IMR-90 (cell line): ENCODE results near the gene PDZD8. TPM values are rescaled to one million over a fixed set of nuclear protein-coding genes. Genes with fewer than 3 reads are reported as not detected.

Source experiments
- ATAC-seq: fragments of 200-7000 bp; cut with Tn5 transposase; 2 replicates; pipeline ENCODE4 v1.9.1; 2020; ENCODE audit warnings: low read depth, mild to moderate bottlenecking, moderate library complexity
- BruUV-seq: library from RNA; stranded (reverse); fragments of 400-500 nt; replicated peaks from 2 replicates; lab custom pipeline; 2021; lab: Mats Ljungman, UMichigan
- CTCF ChIA-PET: fragments of 300-600 bp; formaldehyde crosslinking; extraction: SDS; loops from one replicate; lab custom pipeline; 2021; ENCODE audit warnings: antibody characterized with exemption; lab: Yijun Ruan, JAX
- POLR2A ChIA-PET: fragments of 300-600 bp; sonication (Branson Sonifier 250); formaldehyde crosslinking; loops from one replicate; lab custom pipeline; 2022; ENCODE audit warnings: antibody characterized with exemption; ENCODE audit not compliant: unreplicated experiment; lab: Charles Lee
- DNase-seq: peaks from one replicate; pipeline ENCODE4 v3.0.0; 2013
- H2AFZ ChIP-seq: replicated peaks from 2 replicates; pipeline ENCODE3; 2013; ENCODE audit warnings: low read length, mild to moderate bottlenecking; ENCODE audit not compliant: poor library complexity
- H2AK5ac ChIP-seq: 2 replicates; pipeline ENCODE4 v1.6.1; 2013; ENCODE audit warnings: low read depth, low read length, inconsistent platforms
- H2AK9ac ChIP-seq: replicated peaks from 2 replicates; pipeline ENCODE3; 2013; ENCODE audit warnings: mild to moderate bottlenecking, low read depth, low read length, moderate library complexity; ENCODE audit not compliant: poor library complexity
- H2BK120ac ChIP-seq: 2 replicates; pipeline ENCODE4 v1.6.1; 2013; ENCODE audit warnings: low read depth, low read length, inconsistent platforms
- H2BK15ac ChIP-seq: 3 replicates; pipeline ENCODE4 v1.6.1; 2013; ENCODE audit warnings: low read depth, low read length, inconsistent platforms
- H2BK20ac ChIP-seq: 2 replicates; pipeline ENCODE4 v1.6.1; 2013; ENCODE audit warnings: low read depth, mild to moderate bottlenecking, inconsistent platforms, low read length, moderate library complexity
- H2BK5ac ChIP-seq: 2 replicates; pipeline ENCODE4 v1.6.1; 2013; ENCODE audit warnings: mild to moderate bottlenecking, low read depth, low read length, inconsistent platforms; ENCODE audit not compliant: poor library complexity, severe bottlenecking
- H3K14ac ChIP-seq: replicated peaks from 2 replicates; pipeline ENCODE4 v1.6.1; 2013; ENCODE audit warnings: low read depth, low read length, inconsistent platforms
- H3K18ac ChIP-seq: 2 replicates; pipeline ENCODE4 v1.6.1; 2013; ENCODE audit warnings: low read depth, low read length, control low read depth
- H3K23ac ChIP-seq: 2 replicates; pipeline ENCODE4 v1.6.1; 2013; ENCODE audit warnings: low read depth, low read length, inconsistent platforms
- H3K27ac ChIP-seq: 2 replicates; pipeline ENCODE4 v1.5.1; 2013; ENCODE audit warnings: mild to moderate bottlenecking, control low read depth, low read length; ENCODE audit not compliant: insufficient read depth
- H3K27me3 ChIP-seq: 2 replicates; pipeline ENCODE4 v1.6.1; 2013; ENCODE audit warnings: low read length; ENCODE audit not compliant: control insufficient read depth, insufficient read depth
- H3K36me3 ChIP-seq: 2 replicates; pipeline ENCODE4 v1.6.1; 2013; ENCODE audit warnings: low read length, mixed read lengths; ENCODE audit not compliant: control insufficient read depth, insufficient read depth
- H3K4ac ChIP-seq: 2 replicates; pipeline ENCODE4 v1.6.1; 2013; ENCODE audit warnings: low read depth, low read length, inconsistent platforms
- H3K4me1 ChIP-seq: 2 replicates; pipeline ENCODE4 v1.6.1; 2013; ENCODE audit warnings: low read length, mixed read lengths; ENCODE audit not compliant: control insufficient read depth, insufficient read depth
- H3K4me2 ChIP-seq: 2 replicates; pipeline ENCODE4 v1.6.1; 2013; ENCODE audit warnings: low read depth, mild to moderate bottlenecking, control low read depth, low read length, moderate library complexity
- H3K4me3 ChIP-seq: 2 replicates; pipeline ENCODE4 v1.5.1; 2013; ENCODE audit warnings: low read depth, mild to moderate bottlenecking, control low read depth, low read length, moderate library complexity; ENCODE audit not compliant: insufficient read depth
- H3K56ac ChIP-seq: 2 replicates; pipeline ENCODE4 v1.6.1; 2013; ENCODE audit warnings: low read length, inconsistent platforms; ENCODE audit not compliant: insufficient read depth; ENCODE audit errors: extremely low read depth
- H3K79me1 ChIP-seq, 2 experiments: 2 replicates each; pipeline ENCODE4 v1.6.1; 2013; ENCODE audit warnings: low read length in 2 of 2, inconsistent platforms in 1 of 2, low read depth in 1 of 2
- H3K9ac ChIP-seq: 2 replicates; pipeline ENCODE4 v1.6.1; 2013; ENCODE audit warnings: low read depth, low read length, control low read depth
- H3K9me1 ChIP-seq: 2 replicates; pipeline ENCODE4 v1.6.1; 2013; ENCODE audit warnings: low read length, inconsistent platforms; ENCODE audit not compliant: insufficient read depth
- H3K9me3 ChIP-seq: 2 replicates; pipeline ENCODE4 v1.6.1; 2013; ENCODE audit warnings: low read length; ENCODE audit not compliant: control insufficient read depth, insufficient read depth
- H4K20me1 ChIP-seq: 2 replicates; pipeline ENCODE4 v1.6.1; 2013; ENCODE audit warnings: low read length, inconsistent platforms; ENCODE audit not compliant: insufficient read depth
- H4K5ac ChIP-seq: 2 replicates; pipeline ENCODE4 v1.6.1; 2013; ENCODE audit warnings: mild to moderate bottlenecking, low read depth, low read length, control low read depth
- H4K8ac ChIP-seq, 2 experiments: 2 replicates each; pipeline ENCODE4 v1.6.1; 2013; ENCODE audit warnings: low read depth in 2 of 2, low read length in 2 of 2, control low read depth in 1 of 2, inconsistent platforms in 1 of 2
- H4K91ac ChIP-seq: 2 replicates; pipeline ENCODE4 v1.6.1; 2013; ENCODE audit warnings: low read depth, low read length, inconsistent platforms; ENCODE audit not compliant: insufficient read depth
- CHD1 ChIP-seq: IDR thresholded peaks from 2 replicates; pipeline ENCODE4 v1.6.1; 2012; ENCODE audit warnings: low read depth, low read length, improper control_type of control experiment
- MAFK ChIP-seq: IDR thresholded peaks from 2 replicates; pipeline ENCODE4 v1.6.1; 2012; ENCODE audit warnings: low read depth, low read length, improper control_type of control experiment
- MAZ ChIP-seq: IDR thresholded peaks from 2 replicates; pipeline ENCODE4 v1.6.1; 2012; ENCODE audit warnings: low read depth, mild to moderate bottlenecking, low read length, improper control_type of control experiment, moderate library complexity, borderline replicate concordance
- MXI1 ChIP-seq: IDR thresholded peaks from 2 replicates; pipeline ENCODE4 v1.6.1; 2012; ENCODE audit warnings: low read depth, mild to moderate bottlenecking, low read length, moderate library complexity, borderline replicate concordance
- RFX5 ChIP-seq: IDR thresholded peaks from 2 replicates; pipeline ENCODE4 v1.8.0; 2012; ENCODE audit warnings: low read depth, mild to moderate bottlenecking, low read length, moderate library complexity
- SMC3 ChIP-seq: fragments of 150-350 bp; IDR thresholded peaks from 2 replicates; pipeline ENCODE4 v1.6.1; 2016; ENCODE audit warnings: low read depth, mild to moderate bottlenecking, antibody characterized with exemption, low read length, moderate library complexity
- WGBS, 2 experiments: methylation state at CpG; one replicate each; pipeline versions ENCODE4 v1.1.5 to v1.1.7; 2013; ENCODE audit warnings: missing lambda C conversion rate in 2 of 2; ENCODE audit not compliant: insufficient read length in 1 of 2; ENCODE audit errors: extremely low coverage in 2 of 2; 5-methylcytosine and 5-hydroxymethylcytosine counted together
- dilution Hi-C: fragments of 300-500 bp; cut with HindIII; formaldehyde crosslinking; loops from one replicate; pipeline ENCODE4 v1.14.3; 2018; ENCODE audit warnings: low sequenced_read_pairs; ENCODE audit not compliant: unreplicated experiment
- in situ Hi-C: fragments of 300-500 bp; cut with MboI; formaldehyde crosslinking; loops from 3 replicates; pipeline ENCODE4 v1.14.3; 2019; ENCODE audit warnings: low sequenced_read_pairs, inconsistent platforms, mixed read lengths
- intact Hi-C: fragments of 100-400 bp; cut with micrococcal nuclease; formaldehyde crosslinking; loops from 2 replicates; pipeline ENCODE4 v1.10.0; 2022
- polyA plus RNA-seq, 3 experiments: library from polyadenylated mRNA; depleted of rRNA; stranded (reverse); fragments of >200 nt; gene quantifications; 2 replicates each; pipeline ENCODE4 v1.2.3, GENCODE V29; 2012; ENCODE audit warnings: low replicate concordance in 1 of 3
- total RNA-seq: library from RNA; depleted of rRNA; stranded (reverse); fragments of >200 nt; gene quantifications from 2 replicates; pipeline ENCODE4 v1.2.3, GENCODE V29; 2012
- TF ChIP-seq, protein P1 (sequence below): conservative IDR thresholded peaks from 2 replicates; pipeline ENCODE4 v1.5.1; 2012; ENCODE audit warnings: mild to moderate bottlenecking, low read depth, low read length, improper control_type of control experiment

PDZD8 gene
- total and polyA plus RNA-seq, 2 of the 4 experiments (the other 2 are of a cell fraction) = 11.3 to 20.4 TPM

DNA sequence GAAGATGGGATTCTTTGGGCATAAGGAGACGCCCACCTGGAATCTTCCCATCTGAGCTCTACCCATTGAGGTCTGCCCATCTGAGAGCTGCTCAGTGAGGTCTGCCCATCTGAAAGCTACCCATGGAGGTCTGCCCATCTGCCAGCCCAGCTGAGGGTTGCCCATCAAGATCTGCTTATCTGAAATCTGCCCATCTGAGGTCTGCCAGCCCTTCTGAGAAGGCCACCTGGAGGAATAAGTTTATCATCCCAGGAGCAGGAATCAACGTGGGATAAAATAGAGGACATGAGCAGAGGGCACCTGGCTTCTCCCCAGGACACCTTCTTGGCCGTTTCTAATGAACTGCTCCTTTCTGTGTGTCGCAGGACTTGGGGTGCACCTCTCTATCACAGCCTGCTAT lies 35.3 kb upstream of the PDZD8 start:
- no peak overlapping the region for H3K14ac ChIP-seq
- H3K27me3 ChIP-seq = no peaks in the 10 kb centered on the region; the same call in 1 of the 2 replicates

More for the DNA sequence above, 35.3 kb upstream of the PDZD8 start:
- Histone ChIP-seq H4K5ac (no peak overlapping the region), H2BK5ac (no peak overlapping the region), H3K9ac (no peak overlapping the region), H3K9me3 (no peaks in the 10 kb centered on the region), H3K18ac (no peak overlapping the region), H3K56ac (no peak overlapping the region), H2BK120ac (no peak overlapping the region), H3K27ac (no peak overlapping the region), H2AK9ac (no peak overlapping the region), H2AK5ac (no peak overlapping the region), H3K4me2 (no peak overlapping the region), H3K36me3 (no peaks in the 10 kb centered on the region), H3K4ac (no peak overlapping the region), H2AFZ (no peak overlapping the region), H3K4me1 (no peaks in the 10 kb centered on the region), H2BK15ac (no peak overlapping the region), H3K23ac (no peak overlapping the region), H4K8ac (no peak overlapping the region), H3K4me3 (no peak overlapping the region), H2BK20ac (no peak overlapping the region), H4K91ac (no peak overlapping the region), H3K79me1 (no peaks in the 10 kb centered on the region), H3K9me1 (no peaks in the 10 kb centered on the region), H4K20me1 (no peaks in the 10 kb centered on the region)
- in situ Hi-C loops (no loop called here), dilution Hi-C loops (no loop called here), intact Hi-C loops (no loop called here)
- BruUV-seq = no TSS peak
- ChIA-PET POLR2A (no interaction called here), CTCF (no interaction called here)
- ATAC-seq = no peak
- DNase-seq = no peak
- TF ChIP-seq CHD1 (no peak), MAFK (no peak), SMC3 (no peak), RFX5 (no peak), MAZ (no peak), MXI1 (no peak)
- TF ChIP-seq, protein P1, sequence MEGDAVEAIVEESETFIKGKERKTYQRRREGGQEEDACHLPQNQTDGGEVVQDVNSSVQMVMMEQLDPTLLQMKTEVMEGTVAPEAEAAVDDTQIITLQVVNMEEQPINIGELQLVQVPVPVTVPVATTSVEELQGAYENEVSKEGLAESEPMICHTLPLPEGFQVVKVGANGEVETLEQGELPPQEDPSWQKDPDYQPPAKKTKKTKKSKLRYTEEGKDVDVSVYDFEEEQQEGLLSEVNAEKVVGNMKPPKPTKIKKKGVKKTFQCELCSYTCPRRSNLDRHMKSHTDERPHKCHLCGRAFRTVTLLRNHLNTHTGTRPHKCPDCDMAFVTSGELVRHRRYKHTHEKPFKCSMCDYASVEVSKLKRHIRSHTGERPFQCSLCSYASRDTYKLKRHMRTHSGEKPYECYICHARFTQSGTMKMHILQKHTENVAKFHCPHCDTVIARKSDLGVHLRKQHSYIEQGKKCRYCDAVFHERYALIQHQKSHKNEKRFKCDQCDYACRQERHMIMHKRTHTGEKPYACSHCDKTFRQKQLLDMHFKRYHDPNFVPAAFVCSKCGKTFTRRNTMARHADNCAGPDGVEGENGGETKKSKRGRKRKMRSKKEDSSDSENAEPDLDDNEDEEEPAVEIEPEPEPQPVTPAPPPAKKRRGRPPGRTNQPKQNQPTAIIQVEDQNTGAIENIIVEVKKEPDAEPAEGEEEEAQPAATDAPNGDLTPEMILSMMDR = no peak
- whole genome bisulfite sequencing, 2 experiments = 40% methylated on average over 1 of the region's 4 CpGs; no CpG with 5 or more reads in 1 of the 2 experiments
